ENCODE data around the gene PKN3.
A peak's percentile ranks its signal among the peaks of the same experiment; 100 is the strongest.

The PKN3 gene

GRCh38 chr9:128743421-128743820 lies 41.1 kb downstream of the PKN3 start:
- Histone ChIP-seq H3K4me1 (ENCODE audit: control insufficient read depth in 1 of 2, insufficient read depth in 2 of 2, low read length in 2 of 2) (no peaks in the 10 kb centered on the region), H4K91ac (ENCODE audit: low read depth, low read length) (no peak overlapping the region), H3K18ac (ENCODE audit: low read length) (no peak overlapping the region), H2AFZ (ENCODE audit: insufficient read depth, low read length, poor library complexity) (no peak overlapping the region), H3K4me2 (ENCODE audit: low read length) (no peak overlapping the region), H3K79me1 (ENCODE audit: low read length) (no peaks in the 10 kb centered on the region), H3K23ac (ENCODE audit: low read length) (no peak overlapping the region), H3K27me3 (ENCODE audit: insufficient read depth, low read length) (no peaks in the 10 kb centered on the region), H2AK5ac (ENCODE audit: low read length) (no peak overlapping the region), H3K9ac (ENCODE audit: low read length) (no peak overlapping the region), H3K79me2 (ENCODE audit: control insufficient read depth, insufficient read depth, low read length, poor library complexity) (no peaks in the 10 kb centered on the region), H4K12ac (ENCODE audit: low read depth, low read length) (no peak overlapping the region), H3K36me3 (ENCODE audit: control insufficient read depth in 1 of 2, insufficient read depth in 2 of 2, low read length in 2 of 2) (peaks cover 6 to 8% of the 10 kb centered on the region in 2 experiments), H4K8ac (ENCODE audit: low read depth, low read length) (no peak overlapping the region), H3K9me3 (ENCODE audit: insufficient read depth, low read depth, low read length) (no peaks in the 10 kb centered on the region), H3K14ac (ENCODE audit: low read length) (no peak overlapping the region), H3K27ac (ENCODE audit: low read depth, low read length) (no peak overlapping the region), H3K4ac (ENCODE audit: low read depth, low read length) (no peak overlapping the region), H2BK5ac (ENCODE audit: low read depth, low read length, poor library complexity) (no peak overlapping the region), H3K4me3 (ENCODE audit: low read depth, low read length) (no peak overlapping the region), H2BK120ac (ENCODE audit: insufficient read depth, low read length, poor library complexity) (no peak overlapping the region), H2BK12ac (ENCODE audit: low read length) (no peak overlapping the region)
- WGBS (ENCODE audit: extremely low coverage, insufficient coverage, insufficient read length) = no CpG with 5 or more reads among the region's 1 CpG
- no peak for DNase-seq

GRCh38 chr9:128747241-128747640 lies 44.9 kb downstream of the PKN3 start:
- Histone ChIP-seq H3K9ac (ENCODE audit: low read length) (no peak overlapping the region), H3K9me3 (ENCODE audit: insufficient read depth, low read depth, low read length) (no peaks in the 10 kb centered on the region), H3K23ac (ENCODE audit: low read length) (no peak overlapping the region), H2BK12ac (ENCODE audit: low read length) (no peak overlapping the region), H3K27ac (ENCODE audit: low read depth, low read length) (no peak overlapping the region), H2AFZ (ENCODE audit: insufficient read depth, low read length, poor library complexity) (no peak overlapping the region), H2AK5ac (ENCODE audit: low read length) (no peak overlapping the region), H3K79me1 (ENCODE audit: low read length) (no peaks in the 10 kb centered on the region), H3K4me1 (ENCODE audit: control insufficient read depth in 1 of 2, insufficient read depth in 2 of 2, low read length in 2 of 2) (no peaks in the 10 kb centered on the region), H3K79me2 (ENCODE audit: control insufficient read depth, insufficient read depth, low read length, poor library complexity) (no peaks in the 10 kb centered on the region), H3K4ac (ENCODE audit: low read depth, low read length) (no peak overlapping the region), H4K91ac (ENCODE audit: low read depth, low read length) (no peak overlapping the region), H3K14ac (ENCODE audit: low read length) (no peak overlapping the region), H3K27me3 (ENCODE audit: insufficient read depth, low read length) (no peaks in the 10 kb centered on the region), H3K18ac (ENCODE audit: low read length) (no peak overlapping the region), H3K4me3 (ENCODE audit: low read depth, low read length) (no peak overlapping the region), H2BK5ac (ENCODE audit: low read depth, low read length, poor library complexity) (no peak overlapping the region), H4K12ac (ENCODE audit: low read depth, low read length) (no peak overlapping the region), H3K36me3 (ENCODE audit: control insufficient read depth in 1 of 2, insufficient read depth in 2 of 2, low read length in 2 of 2) (peaks cover 16 to 19% of the 10 kb centered on the region in 2 experiments), H4K8ac (ENCODE audit: low read depth, low read length) (no peak overlapping the region), H2BK120ac (ENCODE audit: insufficient read depth, low read length, poor library complexity) (no peak overlapping the region), H3K4me2 (ENCODE audit: low read length) (no peak overlapping the region)
- DNase-seq = no peak
- no CpG with 5 or more reads among the region's 1 CpG for whole genome bisulfite sequencing (ENCODE audit: extremely low coverage, insufficient coverage, insufficient read length)

- no peak overlapping the region for H2BK5ac ChIP-seq (ENCODE audit: low read depth, low read length, poor library complexity)
- peak; percentile 18 to 56 for DNase-seq
- no peak overlapping the region for H3K18ac ChIP-seq (ENCODE audit: low read length)
- no peak overlapping the region for H4K91ac ChIP-seq (ENCODE audit: low read depth, low read length)
- H4K8ac ChIP-seq (ENCODE audit: low read depth, low read length) = no peak overlapping the region
- H4K12ac ChIP-seq (ENCODE audit: low read depth, low read length) = no peak overlapping the region
- H3K4ac ChIP-seq (ENCODE audit: low read depth, low read length) = no peak overlapping the region
- H3K14ac ChIP-seq (ENCODE audit: low read length) = no peak overlapping the region
- H3K79me1 ChIP-seq (ENCODE audit: low read length) = no peaks in the 10 kb centered on the region
- no peak overlapping the region for H3K23ac ChIP-seq (ENCODE audit: low read length)
- H3K4me2 ChIP-seq (ENCODE audit: low read length) = no peak overlapping the region
- H2AFZ ChIP-seq (ENCODE audit: insufficient read depth, low read length, poor library complexity) = no peak overlapping the region
- no peaks in the 10 kb centered on the region for H3K4me1 ChIP-seq (ENCODE audit: control insufficient read depth in 1 of 2, insufficient read depth in 2 of 2, low read length in 2 of 2)
- no peak overlapping the region for H2BK120ac ChIP-seq (ENCODE audit: insufficient read depth, low read length, poor library complexity)
- no peak overlapping the region for H3K4me3 ChIP-seq (ENCODE audit: low read depth, low read length)
- no peak overlapping the region for H3K27ac ChIP-seq (ENCODE audit: low read depth, low read length)
- no peak overlapping the region for H3K9ac ChIP-seq (ENCODE audit: low read length)
- no peaks in the 10 kb centered on the region for H3K9me3 ChIP-seq (ENCODE audit: insufficient read depth, low read depth, low read length)
- no peaks in the 10 kb centered on the region for H3K27me3 ChIP-seq (ENCODE audit: insufficient read depth, low read length)
- peaks cover 34 to 39% of the 10 kb centered on the region in 2 experiments for H3K36me3 ChIP-seq (ENCODE audit: control insufficient read depth in 1 of 2, insufficient read depth in 2 of 2, low read length in 2 of 2)
- WGBS (ENCODE audit: extremely low coverage, insufficient coverage, insufficient read length) = no CpG with 5 or more reads among the region's 22 CpGs
- no peaks in the 10 kb centered on the region for H3K79me2 ChIP-seq (ENCODE audit: control insufficient read depth, insufficient read depth, low read length, poor library complexity)
- no peak overlapping the region for H2BK12ac ChIP-seq (ENCODE audit: low read length)
- no peak overlapping the region for H2AK5ac ChIP-seq (ENCODE audit: low read length)
Observed at GRCh38 chr9:128750926-128751595, 48.8 kb downstream of the PKN3 start.

- Histone ChIP-seq H4K8ac (ENCODE audit: low read depth, low read length) (no peak overlapping the region), H2AFZ (ENCODE audit: insufficient read depth, low read length, poor library complexity) (no peak overlapping the region), H3K9me3 (ENCODE audit: insufficient read depth, low read depth, low read length) (no peaks in the 10 kb centered on the region), H3K79me2 (ENCODE audit: control insufficient read depth, insufficient read depth, low read length, poor library complexity) (no peaks in the 10 kb centered on the region), H3K9ac (ENCODE audit: low read length) (no peak overlapping the region), H3K27me3 (ENCODE audit: insufficient read depth, low read length) (no peaks in the 10 kb centered on the region), H2BK12ac (ENCODE audit: low read length) (no peak overlapping the region), H3K36me3 (ENCODE audit: control insufficient read depth in 1 of 2, insufficient read depth in 2 of 2, low read length in 2 of 2) (peaks cover 34 to 39% of the 10 kb centered on the region in 2 experiments), H3K14ac (ENCODE audit: low read length) (no peak overlapping the region), H2BK5ac (ENCODE audit: low read depth, low read length, poor library complexity) (no peak overlapping the region), H4K12ac (ENCODE audit: low read depth, low read length) (no peak overlapping the region), H3K4ac (ENCODE audit: low read depth, low read length) (no peak overlapping the region), H3K4me1 (ENCODE audit: control insufficient read depth in 1 of 2, insufficient read depth in 2 of 2, low read length in 2 of 2) (no peaks in the 10 kb centered on the region), H4K91ac (ENCODE audit: low read depth, low read length) (no peak overlapping the region), H2BK120ac (ENCODE audit: insufficient read depth, low read length, poor library complexity) (no peak overlapping the region), H3K4me2 (ENCODE audit: low read length) (no peak overlapping the region), H3K4me3 (ENCODE audit: low read depth, low read length) (no peak overlapping the region), H3K79me1 (ENCODE audit: low read length) (no peaks in the 10 kb centered on the region), H3K23ac (ENCODE audit: low read length) (no peak overlapping the region), H3K27ac (ENCODE audit: low read depth, low read length) (no peak overlapping the region), H3K18ac (ENCODE audit: low read length) (no peak overlapping the region), H2AK5ac (ENCODE audit: low read length) (no peak overlapping the region)
- no peak for DNase-seq
- no CpG with 5 or more reads among the region's 16 CpGs for WGBS (ENCODE audit: extremely low coverage, insufficient coverage, insufficient read length)
Observed at GRCh38 chr9:128753627-128754026, 51.3 kb downstream of the PKN3 start.
